Measurements from ENCODE around the gene DTHD1.

DNA sequence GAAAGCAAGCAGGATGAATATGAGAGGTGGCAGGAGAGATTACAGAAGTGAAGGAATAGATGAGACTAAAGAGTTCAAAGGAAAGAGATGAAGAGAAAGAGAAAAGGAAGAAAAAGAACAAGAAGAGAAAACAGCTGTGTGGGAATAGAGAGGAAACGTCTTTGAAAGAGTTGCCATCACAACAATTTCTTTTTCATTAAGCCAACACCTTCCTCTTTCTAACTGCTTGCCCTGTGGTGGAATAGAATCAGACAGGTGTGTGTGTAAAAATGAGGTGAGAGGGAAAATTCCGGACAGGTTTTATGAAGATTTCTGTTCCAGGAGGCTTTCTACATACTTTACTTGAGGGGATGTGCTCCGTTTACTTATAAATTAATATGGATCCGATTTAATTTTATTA lies 28.8 kb downstream of the DTHD1 start:
- TF ChIP-seq, protein P1, sequence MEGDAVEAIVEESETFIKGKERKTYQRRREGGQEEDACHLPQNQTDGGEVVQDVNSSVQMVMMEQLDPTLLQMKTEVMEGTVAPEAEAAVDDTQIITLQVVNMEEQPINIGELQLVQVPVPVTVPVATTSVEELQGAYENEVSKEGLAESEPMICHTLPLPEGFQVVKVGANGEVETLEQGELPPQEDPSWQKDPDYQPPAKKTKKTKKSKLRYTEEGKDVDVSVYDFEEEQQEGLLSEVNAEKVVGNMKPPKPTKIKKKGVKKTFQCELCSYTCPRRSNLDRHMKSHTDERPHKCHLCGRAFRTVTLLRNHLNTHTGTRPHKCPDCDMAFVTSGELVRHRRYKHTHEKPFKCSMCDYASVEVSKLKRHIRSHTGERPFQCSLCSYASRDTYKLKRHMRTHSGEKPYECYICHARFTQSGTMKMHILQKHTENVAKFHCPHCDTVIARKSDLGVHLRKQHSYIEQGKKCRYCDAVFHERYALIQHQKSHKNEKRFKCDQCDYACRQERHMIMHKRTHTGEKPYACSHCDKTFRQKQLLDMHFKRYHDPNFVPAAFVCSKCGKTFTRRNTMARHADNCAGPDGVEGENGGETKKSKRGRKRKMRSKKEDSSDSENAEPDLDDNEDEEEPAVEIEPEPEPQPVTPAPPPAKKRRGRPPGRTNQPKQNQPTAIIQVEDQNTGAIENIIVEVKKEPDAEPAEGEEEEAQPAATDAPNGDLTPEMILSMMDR (conservative IDR thresholded peaks at IDR 0.05; ENCODE audit: low read depth, low read length), result no peak
- TF ChIP-seq EZH2 (IDR thresholded peaks at IDR 0.05; ENCODE audit: borderline replicate concordance, low read depth, low read length, poor library complexity, severe bottlenecking), result no peak

Measured in A673 (cell line).